Tibial nerve (tissue), 4 donors: Measurements from ENCODE around the gene CLIP4.

ENCODE experiments used
- EP300 ChIP-seq, 2 donors: sonication (generic); formaldehyde crosslinking; IDR thresholded peaks; one replicate each; pipeline ENCODE4 v1.6.1; 2017; ENCODE audit warnings: antibody characterized with exemption in 2 of 2, mild to moderate bottlenecking in 1 of 2
- TF ChIP-seq, protein P1 (sequence below), 5 experiments: fragments of 200-600 bp in 3 of 5; fragments of 450-650 bp in 2 of 5; sonication (generic) in 3 of 5; IDR thresholded peaks; one replicate each; pipeline ENCODE4 v1.5.1; 2016 to 2019; ENCODE audit warnings: antibody characterized with exemption in 5 of 5, mild to moderate bottlenecking in 3 of 5, moderate library complexity in 2 of 5

GRCh38 chr2:29139152-29139551 is 23.9 kb downstream of the CLIP4 start:
- TF ChIP-seq, protein P1, sequence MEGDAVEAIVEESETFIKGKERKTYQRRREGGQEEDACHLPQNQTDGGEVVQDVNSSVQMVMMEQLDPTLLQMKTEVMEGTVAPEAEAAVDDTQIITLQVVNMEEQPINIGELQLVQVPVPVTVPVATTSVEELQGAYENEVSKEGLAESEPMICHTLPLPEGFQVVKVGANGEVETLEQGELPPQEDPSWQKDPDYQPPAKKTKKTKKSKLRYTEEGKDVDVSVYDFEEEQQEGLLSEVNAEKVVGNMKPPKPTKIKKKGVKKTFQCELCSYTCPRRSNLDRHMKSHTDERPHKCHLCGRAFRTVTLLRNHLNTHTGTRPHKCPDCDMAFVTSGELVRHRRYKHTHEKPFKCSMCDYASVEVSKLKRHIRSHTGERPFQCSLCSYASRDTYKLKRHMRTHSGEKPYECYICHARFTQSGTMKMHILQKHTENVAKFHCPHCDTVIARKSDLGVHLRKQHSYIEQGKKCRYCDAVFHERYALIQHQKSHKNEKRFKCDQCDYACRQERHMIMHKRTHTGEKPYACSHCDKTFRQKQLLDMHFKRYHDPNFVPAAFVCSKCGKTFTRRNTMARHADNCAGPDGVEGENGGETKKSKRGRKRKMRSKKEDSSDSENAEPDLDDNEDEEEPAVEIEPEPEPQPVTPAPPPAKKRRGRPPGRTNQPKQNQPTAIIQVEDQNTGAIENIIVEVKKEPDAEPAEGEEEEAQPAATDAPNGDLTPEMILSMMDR (IDR thresholded peaks at IDR 0.05) = no peak
- TF ChIP-seq EP300 (IDR thresholded peaks at IDR 0.05) = no peak
